ENCODE measurements around the gene CD81.

The CD81 gene

GRCh38 chr11:2433106-2433925 lies 56.2 kb downstream of the CD81 start:
- TF ChIP-seq MAX (IDR thresholded peaks at IDR 0.05; ENCODE audit: low read depth, low read length) (no peak), CTCF (IDR thresholded peaks at IDR 0.05; ENCODE audit: low read depth, low read length) (no peak), POLR2A (IDR thresholded peaks at IDR 0.05; ENCODE audit: extremely low read depth, insufficient read length) (no peak), MYC (IDR thresholded peaks at IDR 0.05; ENCODE audit: low read depth, low read length) (no peak)
- DNase-seq (ENCODE audit: low read depth): no peak
- H3K4me3 ChIP-seq (ENCODE audit: low read depth, low read length): no peak overlapping the region

GRCh38 chr11:2434008-2434407 lies 56.9 kb downstream of the CD81 start:
- TF ChIP-seq CTCF (IDR thresholded peaks at IDR 0.05; ENCODE audit: low read depth, low read length): no peak
- no peak for TF ChIP-seq POLR2A (IDR thresholded peaks at IDR 0.05; ENCODE audit: extremely low read depth, insufficient read length)
- TF ChIP-seq MAX (IDR thresholded peaks at IDR 0.05; ENCODE audit: low read depth, low read length): no peak
- TF ChIP-seq MYC (IDR thresholded peaks at IDR 0.05; ENCODE audit: low read depth, low read length): no peak
- no peak for DNase-seq (ENCODE audit: low read depth)
- no peak overlapping the region for H3K4me3 ChIP-seq (ENCODE audit: low read depth, low read length)

- no peak for DNase-seq (ENCODE audit: low read depth)
- no peak for TF ChIP-seq CTCF (IDR thresholded peaks at IDR 0.05; ENCODE audit: low read depth, low read length)
- TF ChIP-seq MAX (IDR thresholded peaks at IDR 0.05; ENCODE audit: low read depth, low read length): no peak
- no peak for TF ChIP-seq MYC (IDR thresholded peaks at IDR 0.05; ENCODE audit: low read depth, low read length)
- TF ChIP-seq POLR2A (IDR thresholded peaks at IDR 0.05; ENCODE audit: extremely low read depth, insufficient read length): no peak
- H3K4me3 ChIP-seq (ENCODE audit: low read depth, low read length): no peak overlapping the region
These were observed 57.6 kb downstream of the CD81 start for GRCh38 chr11:2434506-2435255.

- no peak overlapping the region for H3K4me3 ChIP-seq (ENCODE audit: low read depth, low read length)
- DNase-seq (ENCODE audit: low read depth): no peak
- TF ChIP-seq POLR2A (IDR thresholded peaks at IDR 0.05; ENCODE audit: extremely low read depth, insufficient read length) (no peak), MAX (IDR thresholded peaks at IDR 0.05; ENCODE audit: low read depth, low read length) (no peak), MYC (IDR thresholded peaks at IDR 0.05; ENCODE audit: low read depth, low read length) (no peak), CTCF (IDR thresholded peaks at IDR 0.05; ENCODE audit: low read depth, low read length) (no peak)
These were observed 58.3 kb downstream of the CD81 start for GRCh38 chr11:2435288-2436012.

GRCh38 chr11:2436013-2436520 lies 59.0 kb downstream of the CD81 start:
- TF ChIP-seq CTCF (IDR thresholded peaks at IDR 0.05; ENCODE audit: low read depth, low read length) (no peak), MYC (IDR thresholded peaks at IDR 0.05; ENCODE audit: low read depth, low read length) (no peak), POLR2A (IDR thresholded peaks at IDR 0.05; ENCODE audit: extremely low read depth, insufficient read length) (no peak), MAX (IDR thresholded peaks at IDR 0.05; ENCODE audit: low read depth, low read length) (no peak)
- H3K4me3 ChIP-seq (ENCODE audit: low read depth, low read length): no peak overlapping the region
- DNase-seq (ENCODE audit: low read depth): no peak
